Lower lobe of right lung (tissue), 2 donors: Measurements from ENCODE around the gene CCDC86. TPM values are rescaled to one million over a fixed set of nuclear protein-coding genes. Genes with fewer than 3 reads are reported as not detected.

Experiments
- ATAC-seq, 2 donors: fragments of 200-7000 bp; cut with Tn5 transposase; one replicate each; pipeline ENCODE4 v1.9.1; 2020 to 2022; ENCODE audit warnings: mild to moderate bottlenecking in 2 of 2, moderate library complexity in 2 of 2
- DNase-seq: peaks from one replicate; pipeline ENCODE4 v3.0.0-alpha.2; 2020
- H3K27ac ChIP-seq: fragments of 200-600 bp; one replicate; pipeline ENCODE4 v1.8.0; 2022
- H3K27me3 ChIP-seq: fragments of 200-600 bp; one replicate; pipeline ENCODE4 v1.8.0; 2022; ENCODE audit warnings: low read depth
- H3K36me3 ChIP-seq: fragments of 200-600 bp; one replicate; pipeline ENCODE4 v1.8.0; 2022; ENCODE audit warnings: mild to moderate bottlenecking
- H3K4me1 ChIP-seq: fragments of 200-600 bp; one replicate; pipeline ENCODE4 v1.8.0; 2022
- H3K4me3 ChIP-seq: fragments of 200-600 bp; one replicate; pipeline ENCODE4 v1.8.0; 2022; ENCODE audit warnings: mild to moderate bottlenecking
- H3K9me3 ChIP-seq: fragments of 200-600 bp; one replicate; pipeline ENCODE4 v1.8.0; 2022
- intact Hi-C: fragments of 100-400 bp; cut with DNase I; formaldehyde crosslinking; loops from one replicate; pipeline ENCODE4 v1.11.0; 2022
- total RNA-seq: library from RNA; stranded (reverse); fragmentation: NEBNext Ultra II Directional; extraction: Animal tissue kit (Norgen Biotek cat#: 25700); gene quantifications from one replicate; pipeline ENCODE4 v1.2.1, GENCODE V29; 2021
- TF ChIP-seq, protein P1 (sequence below): fragments of 200-600 bp; IDR thresholded peaks from one replicate; pipeline ENCODE4 v1.8.0; 2022; ENCODE audit warnings: antibody characterized with exemption, mild to moderate bottlenecking
- donor health status: DM: no; HTN: yes; CAD: no; lungs with severe emphysema.

The CCDC86 gene
- total RNA-seq, 1 donor from 2014 or later, result 12.6 TPM

DNA sequence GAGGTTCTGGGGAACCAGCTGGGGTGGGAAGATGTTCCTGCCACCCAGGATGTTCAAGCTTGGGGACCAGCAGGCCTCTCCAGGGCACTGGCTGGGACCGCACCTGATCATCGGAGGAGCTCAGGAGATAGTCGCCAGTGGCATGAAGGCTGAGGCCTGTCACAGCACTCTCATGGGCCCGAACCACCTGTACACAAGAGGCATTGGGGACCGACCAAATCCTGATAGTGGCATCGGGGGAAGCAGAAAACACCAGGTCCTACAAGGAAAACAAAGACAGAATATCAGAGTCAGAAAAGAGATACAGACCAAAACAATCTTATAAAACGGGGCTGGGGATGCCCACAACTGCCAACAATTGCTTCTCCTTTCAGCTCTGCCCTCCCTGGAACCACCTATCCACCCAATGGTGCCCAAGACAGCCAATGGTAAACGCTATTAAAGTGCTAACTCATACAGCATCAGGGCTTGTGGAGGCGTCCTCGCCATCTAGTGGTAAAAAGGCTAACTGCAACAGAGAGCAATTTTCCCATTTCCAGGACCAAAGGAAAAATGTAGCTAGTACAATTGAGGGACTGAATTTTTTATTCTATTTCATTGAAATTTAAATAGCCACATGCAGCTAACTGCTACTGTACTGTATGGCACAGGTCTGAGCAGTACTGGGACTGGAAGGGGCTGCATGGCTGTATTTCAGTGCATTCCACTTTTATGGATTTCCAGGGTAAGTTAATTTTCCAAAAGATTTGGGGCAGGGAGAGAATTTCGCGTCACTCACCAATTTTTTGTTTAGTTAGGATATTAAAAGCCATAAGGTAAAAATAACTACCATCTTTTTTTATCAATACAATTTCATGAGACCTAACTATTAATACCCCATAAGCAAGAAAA is 57.4 kb downstream of the CCDC86 start:
- no peaks in the 10 kb centered on the region for H3K9me3 ChIP-seq
- no peak for DNase-seq
- peaks cover 98% of the 10 kb centered on the region for H3K36me3 ChIP-seq
- H3K4me3 ChIP-seq, result no peak overlapping the region
- peak; percentile 79 to 83 for ATAC-seq
- peaks cover 7% of the 10 kb centered on the region for H3K4me1 ChIP-seq
- no peak overlapping the region for H3K27ac ChIP-seq
- TF ChIP-seq, protein P1, sequence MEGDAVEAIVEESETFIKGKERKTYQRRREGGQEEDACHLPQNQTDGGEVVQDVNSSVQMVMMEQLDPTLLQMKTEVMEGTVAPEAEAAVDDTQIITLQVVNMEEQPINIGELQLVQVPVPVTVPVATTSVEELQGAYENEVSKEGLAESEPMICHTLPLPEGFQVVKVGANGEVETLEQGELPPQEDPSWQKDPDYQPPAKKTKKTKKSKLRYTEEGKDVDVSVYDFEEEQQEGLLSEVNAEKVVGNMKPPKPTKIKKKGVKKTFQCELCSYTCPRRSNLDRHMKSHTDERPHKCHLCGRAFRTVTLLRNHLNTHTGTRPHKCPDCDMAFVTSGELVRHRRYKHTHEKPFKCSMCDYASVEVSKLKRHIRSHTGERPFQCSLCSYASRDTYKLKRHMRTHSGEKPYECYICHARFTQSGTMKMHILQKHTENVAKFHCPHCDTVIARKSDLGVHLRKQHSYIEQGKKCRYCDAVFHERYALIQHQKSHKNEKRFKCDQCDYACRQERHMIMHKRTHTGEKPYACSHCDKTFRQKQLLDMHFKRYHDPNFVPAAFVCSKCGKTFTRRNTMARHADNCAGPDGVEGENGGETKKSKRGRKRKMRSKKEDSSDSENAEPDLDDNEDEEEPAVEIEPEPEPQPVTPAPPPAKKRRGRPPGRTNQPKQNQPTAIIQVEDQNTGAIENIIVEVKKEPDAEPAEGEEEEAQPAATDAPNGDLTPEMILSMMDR, result peak; percentile 94
- no peaks in the 10 kb centered on the region for H3K27me3 ChIP-seq
- intact Hi-C loops, result loop anchor here (5.0 kb wide), 1 partner anchor 67 kb away; no protein-coding TSS in a partner anchor

DNA sequence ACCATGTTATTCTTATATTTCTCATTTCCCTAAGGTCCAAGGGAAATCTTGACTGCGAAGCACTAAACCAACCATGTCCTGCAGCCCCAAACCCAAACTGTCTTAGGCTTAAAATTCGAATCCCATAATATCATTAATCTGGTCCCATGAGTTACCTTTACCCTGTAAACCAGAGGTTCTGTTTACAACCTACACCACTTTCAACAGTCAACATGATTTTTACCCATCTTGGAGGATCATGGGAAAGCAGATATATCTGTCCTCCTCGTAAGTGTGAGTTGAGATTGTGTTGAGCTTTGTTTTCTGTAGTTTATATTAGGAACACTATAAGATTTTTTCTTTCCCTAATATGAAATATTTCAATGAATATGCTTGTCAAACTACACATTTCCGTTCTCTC is 58.1 kb downstream of the CCDC86 start:
- no peaks in the 10 kb centered on the region for H3K27me3 ChIP-seq
- peaks cover 91% of the 10 kb centered on the region for H3K36me3 ChIP-seq
- no peaks in the 10 kb centered on the region for H3K9me3 ChIP-seq
- H3K4me1 ChIP-seq, result peaks cover 14% of the 10 kb centered on the region
- intact Hi-C loops, result loop anchor here (5.0 kb wide), 1 partner anchor 68 kb away; no protein-coding TSS in a partner anchor
- DNase-seq, result no peak
- H3K4me3 ChIP-seq, result no peak overlapping the region
- TF ChIP-seq, protein P1, result no peak
- no peak overlapping the region for H3K27ac ChIP-seq
- ATAC-seq, result no peak

Other genes starting within 250 kb of the CCDC86 start
- gene MS4A8, start 142.5 kb upstream of the CCDC86 start, total RNA-seq, result 33.5 TPM
- gene MS4A18, start 117.4 kb upstream of the CCDC86 start, total RNA-seq, result not detected
- 113 TPM for gene MS4A15, start 85.2 kb upstream of the CCDC86 start, total RNA-seq
- gene MS4A10, start 56.8 kb upstream of the CCDC86 start, total RNA-seq, result not detected
- 0.86 TPM for gene PTGDR2, start 13.8 kb downstream of the CCDC86 start, total RNA-seq
- gene ZP1, start 25.4 kb downstream of the CCDC86 start, total RNA-seq, result not detected
- 58.1 TPM for gene PRPF19, start 64.5 kb downstream of the CCDC86 start, total RNA-seq
- gene TMEM109, start 72.0 kb downstream of the CCDC86 start, total RNA-seq, result 142 TPM
- 13.9 TPM for gene TMEM132A, start 82.3 kb downstream of the CCDC86 start, total RNA-seq
- 199 TPM for gene SLC15A3, start 110.1 kb downstream of the CCDC86 start, total RNA-seq
- 6.1 TPM for gene CD6, start 129.6 kb downstream of the CCDC86 start, total RNA-seq